OCI-LY7 (cell line): ENCODE measurements around the gene MEIS2.

Experiments used
- CTCF ChIP-seq: fragments of 200-600 bp; sonication (generic); conservative IDR thresholded peaks from 2 replicates; pipeline ENCODE4 v1.5.1; 2014; ENCODE audit warnings: mild to moderate bottlenecking, antibody characterized with exemption, low read length, moderate library complexity, mixed read lengths
- EZH2phosphoT487 ChIP-seq: fragments of 200-600 bp; sonication (generic); IDR thresholded peaks from 2 replicates; pipeline ENCODE4 v1.6.1; 2018; ENCODE audit warnings: low read depth, borderline replicate concordance, mild to moderate bottlenecking, mixed run types, antibody characterized with exemption, low read length, moderate library complexity, mixed read lengths

GRCh38 chr15:37130356-37130755 lies 30.0 kb upstream of the MEIS2 start:
- TF ChIP-seq EZH2phosphoT487 (no peak), CTCF (no peak)
